Keratinocyte (primary cell): ENCODE results near the gene AFG3L2. TPM values are rescaled to one million over a fixed set of nuclear protein-coding genes. Genes with fewer than 3 reads are reported as not detected.
A peak's percentile ranks its signal among the peaks of the same experiment; 100 is the strongest.

Experiments
- DNase-seq: peaks from one replicate; pipeline ENCODE4 v3.0.0-alpha.2; 2011; ENCODE audit warnings: low read depth, missing footprints, low spot score
- FAIRE-seq: peaks from 2 replicates; lab custom pipeline; 2011; peaks lifted over from hg19 to GRCh38; lab: Jason Lieb, UNC
- H2AFZ ChIP-seq: 2 replicates; pipeline ENCODE4 v1.6.0; 2012; ENCODE audit warnings: low read length, control low read depth, inconsistent platforms; ENCODE audit not compliant: control insufficient read depth
- H3K27ac ChIP-seq: 2 replicates; pipeline ENCODE4 v1.5.1; 2011; ENCODE audit warnings: low read length; ENCODE audit not compliant: control insufficient read depth, insufficient read depth
- H3K27me3 ChIP-seq: 3 replicates; pipeline ENCODE4 v1.6.0; 2011; ENCODE audit warnings: low read length; ENCODE audit not compliant: control insufficient read depth, insufficient read depth; ENCODE audit errors: extremely low read depth
- H3K36me3 ChIP-seq, 2 experiments: 2 replicates in 1 of 2; 3 replicates in 1 of 2; pipeline ENCODE4 v1.5.1; 2011; ENCODE audit warnings: low read length in 2 of 2, mild to moderate bottlenecking in 1 of 2; ENCODE audit not compliant: control insufficient read depth in 2 of 2, insufficient read depth in 2 of 2; ENCODE audit errors: extremely low read depth in 1 of 2
- H3K4me1 ChIP-seq: 3 replicates; pipeline ENCODE4 v1.5.1; 2011; ENCODE audit warnings: low read length; ENCODE audit not compliant: control insufficient read depth, insufficient read depth; ENCODE audit errors: extremely low read depth
- H3K4me2 ChIP-seq: 3 replicates; pipeline ENCODE4 v1.6.0; 2011; ENCODE audit warnings: low read depth, low read length; ENCODE audit not compliant: control insufficient read depth, insufficient read depth; ENCODE audit errors: extremely low read depth
- H3K4me3 ChIP-seq, 3 experiments: fragments of 200-600 bp in 1 of 3; sonication (generic) in 1 of 3; 2 replicates in 2 of 3; 3 replicates in 1 of 3; pipeline ENCODE4 v1.5.1; 2011 to 2016; ENCODE audit warnings: low read length in 3 of 3, mild to moderate bottlenecking in 3 of 3, control low read depth in 2 of 3, inconsistent platforms in 1 of 3, low read depth in 1 of 3, mixed read lengths in 1 of 3, mixed run types in 1 of 3, moderate library complexity in 1 of 3; ENCODE audit not compliant: control insufficient read depth in 2 of 3, insufficient read depth in 2 of 3; ENCODE audit errors: extremely low read depth in 1 of 3
- H3K79me2 ChIP-seq: 2 replicates; pipeline ENCODE4 v1.6.0; 2012; ENCODE audit warnings: low read length; ENCODE audit not compliant: control insufficient read depth, insufficient read depth
- H3K9ac ChIP-seq: 3 replicates; pipeline ENCODE4 v1.6.0; 2011; ENCODE audit warnings: low read length; ENCODE audit not compliant: control insufficient read depth, insufficient read depth; ENCODE audit errors: extremely low read depth
- H3K9me1 ChIP-seq: 3 replicates; pipeline ENCODE4 v1.6.0; 2011; ENCODE audit warnings: low read length; ENCODE audit not compliant: control insufficient read depth, insufficient read depth; ENCODE audit errors: extremely low read depth
- H3K9me3 ChIP-seq: 2 replicates; pipeline ENCODE4 v1.5.1; 2012; ENCODE audit warnings: low read depth, low read length; ENCODE audit not compliant: control insufficient read depth
- H4K20me1 ChIP-seq: 3 replicates; pipeline ENCODE4 v1.6.0; 2011; ENCODE audit warnings: low read length; ENCODE audit not compliant: control insufficient read depth, insufficient read depth; ENCODE audit errors: extremely low read depth
- CTCF ChIP-seq, 3 experiments: IDR thresholded peaks in 1 of 3; conservative IDR thresholded peaks in 1 of 3; optimal IDR thresholded peaks in 1 of 3; 2 replicates in 2 of 3; 3 replicates in 1 of 3; pipeline versions ENCODE3 to v1.5.1; 2011; ENCODE audit warnings: low read length in 3 of 3, mild to moderate bottlenecking in 3 of 3, moderate library complexity in 2 of 3, control low read depth in 1 of 3, inconsistent platforms in 1 of 3; ENCODE audit not compliant: insufficient read depth in 2 of 3; ENCODE audit errors: extremely low read depth in 1 of 3
- EZH2 ChIP-seq: IDR thresholded peaks from one replicate; pipeline ENCODE4 v1.6.1; 2012; ENCODE audit warnings: inconsistent platforms, mild to moderate bottlenecking, low read length, moderate library complexity
- dilution Hi-C: fragments of 300-500 bp; cut with MboI; formaldehyde crosslinking; loops from one replicate; pipeline ENCODE4 v1.7.0; 2020; ENCODE audit warnings: low sequenced_read_pairs; ENCODE audit not compliant: extremely low pct_ligation_motif_present
- polyA plus RNA-seq, 5 experiments: library from polyadenylated mRNA; depleted of rRNA in 3 of 5; stranded (reverse) in 3 of 5; stranded (forward) in 1 of 5; unstranded in 1 of 5; fragments of >200 nt; gene quantifications; 1 replicate in 1 of 5; 2 replicates in 3 of 5; 3 replicates in 1 of 5; pipeline versions ENCODE4 v1.2.1 to v1.2.3, GENCODE V29; 2011 to 2012; ENCODE audit warnings: missing spikeins in 2 of 5, low read depth in 1 of 5, low replicate concordance in 1 of 5

The AFG3L2 gene
- polyA plus RNA-seq, 1 donor (not counting 4 experiments of a cell fraction or from before 2014, with no cell fraction given): 47.5 TPM

- no peak for DNase-seq
- no peak overlapping the region for H3K4me3 ChIP-seq
- H3K4me1 ChIP-seq: peaks cover 21% of the 10 kb centered on the region
These were observed 86.9 kb downstream of the AFG3L2 start for GRCh38 chr18:12290086-12290485.

GRCh38 chr18:12288403-12288755, 88.6 kb downstream of the AFG3L2 start:
- FAIRE-seq (no peak), DNase-seq (no peak)
- peaks cover 21% of the 10 kb centered on the region for H3K4me1 ChIP-seq
- peak overlapping the region; percentile 39 to 75 (median 62) for H3K4me3 ChIP-seq
- H3K79me2 ChIP-seq: no peaks in the 10 kb centered on the region
- TF ChIP-seq CTCF (optimal IDR thresholded peaks at IDR 0.05 in 1 of 3, IDR thresholded peaks at IDR 0.05 in 1 of 3, conservative IDR thresholded peaks at IDR 0.05 in 1 of 3; ENCODE audit: extremely low read depth in 1 of 3, insufficient read depth in 2 of 3, low read length in 3 of 3) (no peak), EZH2 (no peak)
- no peaks in the 10 kb centered on the region for H4K20me1 ChIP-seq
- H3K9me3 ChIP-seq: no peaks in the 10 kb centered on the region
- no peaks in the 10 kb centered on the region for H3K36me3 ChIP-seq
- H3K27me3 ChIP-seq: no peaks in the 10 kb centered on the region
- dilution Hi-C loops: no loop called here
- peak overlapping the region; percentile 98 for H3K27ac ChIP-seq
- no peaks in the 10 kb centered on the region for H3K9me1 ChIP-seq
- H3K9ac ChIP-seq: peak overlapping the region; percentile 96
- H3K4me2 ChIP-seq: peak overlapping the region; percentile 99
- peak overlapping the region; percentile 56 for H2AFZ ChIP-seq

More at GRCh38 chr18:12290086-12290485, 86.9 kb downstream of the AFG3L2 start:
- Histone ChIP-seq H3K4me2 (no peak overlapping the region), H3K36me3 (no peaks in the 10 kb centered on the region), H3K27me3 (no peaks in the 10 kb centered on the region), H3K79me2 (no peaks in the 10 kb centered on the region), H3K9ac (no peak overlapping the region), H3K9me1 (no peaks in the 10 kb centered on the region), H2AFZ (no peak overlapping the region), H3K9me3 (no peaks in the 10 kb centered on the region), H3K27ac (no peak overlapping the region), H4K20me1 (no peaks in the 10 kb centered on the region)
- TF ChIP-seq CTCF (optimal IDR thresholded peaks at IDR 0.05 in 1 of 3, IDR thresholded peaks at IDR 0.05 in 1 of 3, conservative IDR thresholded peaks at IDR 0.05 in 1 of 3; ENCODE audit: extremely low read depth in 1 of 3, insufficient read depth in 2 of 3, low read length in 3 of 3): no peak
- no peak for TF ChIP-seq EZH2
- no peak for FAIRE-seq
- dilution Hi-C loops: no loop called here
